Measurements from ENCODE around the gene DGKI. TPM values are rescaled to one million over a fixed set of nuclear protein-coding genes. Genes with fewer than 3 reads are reported as not detected.

DGKI gene
- total RNA-seq, 1 experiment from 2014 or later = 0.15 TPM

- TF ChIP-seq ZBTB33 (IDR thresholded peaks at IDR 0.05; ENCODE audit: extremely low read depth, insufficient replicate concordance, low read length) (no peak), CEBPB (IDR thresholded peaks at IDR 0.05; ENCODE audit: low read depth) (no peak), SRF (IDR thresholded peaks at IDR 0.05; ENCODE audit: low read depth) (no peak)
Measured at GRCh38 chr7:137587326-137587725, 259.4 kb downstream of the DGKI start (continued).

GRCh38 chr7:137585591-137585990, 261.2 kb downstream of the DGKI start:
- POLR2A ChIA-PET = no interaction called here
- Histone ChIP-seq H3K4me1 (ENCODE audit: control insufficient read depth in 1 of 2, insufficient read depth in 2 of 2, low read length in 2 of 2) (peaks cover 0 to under 1% of the 10 kb centered on the region in 2 experiments; a peak in 1 of 4 replicates), H3K4me3 (replicated peaks in 1 of 2; ENCODE audit: low read depth in 1 of 2, low read length in 2 of 2) (no peak overlapping the region), H3K27ac (ENCODE audit: low read depth, low read length) (no peak overlapping the region), H3K9me2 (ENCODE audit: insufficient read depth) (no peaks in the 10 kb centered on the region), H3K36me3 (ENCODE audit: control insufficient read depth in 1 of 2, insufficient read depth in 2 of 2, low read length in 2 of 2) (no peaks in the 10 kb centered on the region), H3K9me3 (ENCODE audit: control insufficient read depth in 1 of 2, insufficient read depth in 1 of 2, low read depth in 1 of 2, low read length in 2 of 2) (no peaks in the 10 kb centered on the region), H3K27me3 (ENCODE audit: insufficient read depth, low read length) (no peaks in the 10 kb centered on the region), H3K4me2 (ENCODE audit: low read length) (no peak overlapping the region), H4K20me1 (ENCODE audit: insufficient read depth) (no peaks in the 10 kb centered on the region), H3K9ac (ENCODE audit: low read length) (no peak overlapping the region), H2AFZ (ENCODE audit: low read depth, low read length, poor library complexity, severe bottlenecking) (no peak overlapping the region), H3K79me2 (ENCODE audit: insufficient read depth, low read length) (no peaks in the 10 kb centered on the region)
- RAD21 ChIA-PET (ENCODE audit: low non-redundant PET in 1 of 2, low total read pairs in 2 of 2, uncharacterized antibody in 2 of 2, unreplicated experiment in 2 of 2) = no interaction called here
- CTCF ChIA-PET = no interaction called here
- intact Hi-C loops (cut with micrococcal nuclease) = no loop called here
- BruUV-seq (replicated peaks) = no TSS peak
- ATAC-seq (no peak), DNase-seq (ENCODE audit: low read depth, low spot score) (no peak)
- TF ChIP-seq YY1 (IDR thresholded peaks at IDR 0.05; ENCODE audit: extremely low read depth, insufficient replicate concordance, low read depth, low read length) = no peak
- TF ChIP-seq SRF (IDR thresholded peaks at IDR 0.05; ENCODE audit: low read depth) = no peak
- no peak for TF ChIP-seq CBX3 (IDR thresholded peaks at IDR 0.05; ENCODE audit: low read depth)
- no peak for TF ChIP-seq JUND (IDR thresholded peaks at IDR 0.05)
- no peak for TF ChIP-seq FOSL1 (IDR thresholded peaks at IDR 0.05; ENCODE audit: low read depth)
- TF ChIP-seq ELF1 (IDR thresholded peaks at IDR 0.05; ENCODE audit: borderline replicate concordance, low read depth) = no peak
- TF ChIP-seq TCF7L2 (IDR thresholded peaks at IDR 0.05; ENCODE audit: borderline replicate concordance, extremely low read depth, insufficient read depth, insufficient read length) = no peak
- no peak for TF ChIP-seq RAD21 (IDR thresholded peaks at IDR 0.05; ENCODE audit: low read depth)
- no peak for TF ChIP-seq ZBTB33 (IDR thresholded peaks at IDR 0.05; ENCODE audit: extremely low read depth, insufficient replicate concordance, low read length)
- no peak for TF ChIP-seq ZFX (IDR thresholded peaks at IDR 0.05)
- TF ChIP-seq EZH2 (IDR thresholded peaks at IDR 0.05) = no peak

All from HCT116 (cell line).